MCF 10A (cell line): ENCODE data around the gene PACSIN2. TPM values are rescaled to one million over a fixed set of nuclear protein-coding genes. Genes with fewer than 3 reads are reported as not detected.

Experiments used
- BruUV-seq: library from RNA; stranded (reverse); fragments of 400-500 nt; replicated peaks from 2 replicates; lab custom pipeline; 2021; lab: Mats Ljungman, UMichigan
- CTCF ChIA-PET: fragments of 300-600 bp; sonication (Branson Sonifier 250); formaldehyde crosslinking; extraction: SDS; loops from one replicate; lab custom pipeline; 2021; ENCODE audit warnings: antibody characterized with exemption, inconsistent platforms; lab: Yijun Ruan, JAX
- POLR2A ChIA-PET: fragments of 300-600, 350-650 bp; sonication (Branson Sonifier 250); formaldehyde crosslinking; extraction: SDS; loops from one replicate; lab custom pipeline; 2020; ENCODE audit warnings: antibody characterized with exemption, inconsistent platforms; lab: Yijun Ruan, JAX
- DNase-seq: peaks from one replicate; pipeline ENCODE4 v3.0.0-alpha.2; 2018; ENCODE audit not compliant: unreplicated experiment
- H3K27ac Mint-ChIP-seq: one replicate; pipeline ENCODE4 v1.8.0; 2022; ENCODE audit warnings: mild to moderate bottlenecking, low read depth, mixed read lengths; ENCODE audit not compliant: unreplicated experiment
- H3K27me3 Mint-ChIP-seq: one replicate; pipeline ENCODE4 v1.8.0; 2022; ENCODE audit warnings: mixed read lengths; ENCODE audit not compliant: insufficient read depth, unreplicated experiment
- H3K36me3 Mint-ChIP-seq: one replicate; pipeline ENCODE4 v1.8.0; 2022; ENCODE audit warnings: mild to moderate bottlenecking, moderate library complexity, mixed read lengths; ENCODE audit not compliant: insufficient read depth, unreplicated experiment
- H3K4me1 Mint-ChIP-seq: one replicate; pipeline ENCODE4 v1.8.0; 2022; ENCODE audit warnings: mixed read lengths; ENCODE audit not compliant: insufficient read depth, unreplicated experiment
- H3K4me3 Mint-ChIP-seq: one replicate; pipeline ENCODE4 v1.8.0; 2022; ENCODE audit warnings: mild to moderate bottlenecking, moderate library complexity, mixed read lengths; ENCODE audit not compliant: unreplicated experiment
- H3K9me3 Mint-ChIP-seq: one replicate; pipeline ENCODE4 v1.8.0; 2022; ENCODE audit warnings: mixed read lengths; ENCODE audit not compliant: unreplicated experiment
- intact Hi-C: fragments of 100-400 bp; cut with micrococcal nuclease; formaldehyde crosslinking; loops from 2 replicates; pipeline ENCODE4 v1.14.1; 2022
- total RNA-seq: library from RNA; stranded (reverse); gene quantifications from 2 replicates; pipeline ENCODE4 v1.2.3, GENCODE V29; 2022
- TF ChIP-seq, protein P1 (sequence below): fragments of 200-600 bp; IDR thresholded peaks from one replicate; pipeline ENCODE4 v1.8.0; 2022; ENCODE audit warnings: antibody characterized with exemption, mild to moderate bottlenecking; ENCODE audit not compliant: unreplicated experiment

The PACSIN2 gene
- total RNA-seq, 1 experiment from 2014 or later = 67.3 TPM

DNA sequence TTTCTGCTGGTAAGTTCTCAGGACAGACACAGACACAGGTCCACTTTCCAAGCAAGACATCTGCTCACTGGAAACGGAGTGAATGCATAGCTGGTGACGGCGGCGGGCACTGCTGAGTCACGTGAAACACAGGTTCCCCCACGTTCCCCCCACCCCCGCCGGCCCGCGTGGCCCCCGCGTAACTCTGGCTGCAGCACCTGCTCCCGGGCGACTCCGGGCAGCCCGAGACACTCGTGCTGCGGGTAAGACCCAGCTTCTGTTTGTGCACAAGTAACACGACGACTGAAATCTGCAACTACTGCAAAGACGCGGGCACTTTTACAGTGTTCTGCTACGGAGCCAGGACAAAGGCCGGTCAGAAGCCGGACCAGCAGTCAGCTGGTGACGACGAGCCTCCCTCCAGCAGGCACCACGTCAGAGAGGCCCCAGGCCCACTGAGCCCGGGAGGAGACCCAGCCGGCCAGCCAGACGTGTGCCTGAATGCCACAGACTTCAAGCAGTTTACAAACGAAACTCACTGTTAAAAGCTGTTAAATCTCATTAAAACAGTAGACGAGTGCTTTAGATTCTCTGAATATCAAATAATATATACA is 145.0 kb downstream of the PACSIN2 start:
- POLR2A ChIA-PET = interaction anchor here (0.6 kb wide), 1 partner anchor 63 kb away, joined by 3 read pairs; no protein-coding TSS in a partner anchor
- H3K9me3 Mint-ChIP-seq = no peaks in the 10 kb centered on the region
- H3K27me3 Mint-ChIP-seq = no peaks in the 10 kb centered on the region
- DNase-seq = no peak
- CTCF ChIA-PET = interaction anchor here (0.7 to 1.3 kb wide), 2 partner anchors 11 to 249 kb away, joined by 3 read pairs; no protein-coding TSS in a partner anchor
- TF ChIP-seq, protein P1, sequence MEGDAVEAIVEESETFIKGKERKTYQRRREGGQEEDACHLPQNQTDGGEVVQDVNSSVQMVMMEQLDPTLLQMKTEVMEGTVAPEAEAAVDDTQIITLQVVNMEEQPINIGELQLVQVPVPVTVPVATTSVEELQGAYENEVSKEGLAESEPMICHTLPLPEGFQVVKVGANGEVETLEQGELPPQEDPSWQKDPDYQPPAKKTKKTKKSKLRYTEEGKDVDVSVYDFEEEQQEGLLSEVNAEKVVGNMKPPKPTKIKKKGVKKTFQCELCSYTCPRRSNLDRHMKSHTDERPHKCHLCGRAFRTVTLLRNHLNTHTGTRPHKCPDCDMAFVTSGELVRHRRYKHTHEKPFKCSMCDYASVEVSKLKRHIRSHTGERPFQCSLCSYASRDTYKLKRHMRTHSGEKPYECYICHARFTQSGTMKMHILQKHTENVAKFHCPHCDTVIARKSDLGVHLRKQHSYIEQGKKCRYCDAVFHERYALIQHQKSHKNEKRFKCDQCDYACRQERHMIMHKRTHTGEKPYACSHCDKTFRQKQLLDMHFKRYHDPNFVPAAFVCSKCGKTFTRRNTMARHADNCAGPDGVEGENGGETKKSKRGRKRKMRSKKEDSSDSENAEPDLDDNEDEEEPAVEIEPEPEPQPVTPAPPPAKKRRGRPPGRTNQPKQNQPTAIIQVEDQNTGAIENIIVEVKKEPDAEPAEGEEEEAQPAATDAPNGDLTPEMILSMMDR = no peak
- no peaks in the 10 kb centered on the region for H3K4me1 Mint-ChIP-seq
- H3K27ac Mint-ChIP-seq = no peak overlapping the region
- peaks cover 58% of the 10 kb centered on the region for H3K36me3 Mint-ChIP-seq
- intact Hi-C loops = loop anchor here (5.0 kb wide), 1 partner anchor 88 kb away; no protein-coding TSS in a partner anchor
- H3K4me3 Mint-ChIP-seq = no peak overlapping the region
- BruUV-seq = TSS peak; percentile 51

DNA sequence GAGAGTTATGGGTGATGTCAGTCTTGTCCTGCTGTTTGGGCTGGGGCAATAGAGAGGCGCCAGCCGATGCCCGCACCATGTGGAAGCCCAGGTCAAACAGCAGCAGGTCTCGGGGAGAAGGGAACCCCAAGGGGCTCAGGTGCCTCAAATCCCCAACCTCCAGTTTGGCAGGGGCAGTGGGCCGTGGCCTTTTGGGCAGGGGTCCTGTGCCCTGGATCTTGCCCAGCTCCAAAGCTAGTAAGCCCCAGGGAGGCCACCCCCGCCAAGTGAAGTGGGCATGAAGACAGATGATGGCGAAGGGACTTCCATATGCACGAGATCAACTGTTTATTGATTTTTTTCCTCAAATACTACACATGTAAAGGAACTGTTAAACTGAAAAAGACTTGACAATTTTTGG is 145.5 kb downstream of the PACSIN2 start:
- Mint-ChIP-seq H3K4me3 (no peak overlapping the region), H3K9me3 (no peaks in the 10 kb centered on the region), H3K36me3 (peaks cover 52% of the 10 kb centered on the region), H3K27ac (no peak overlapping the region), H3K4me1 (no peaks in the 10 kb centered on the region), H3K27me3 (no peaks in the 10 kb centered on the region)
- ChIA-PET POLR2A (no interaction called here), CTCF (interaction anchor here (1.5 kb wide), 1 partner anchor 46 kb away, joined by 4 read pairs; no protein-coding TSS in a partner anchor)
- intact Hi-C loops = loop anchor here (5.0 kb wide), 1 partner anchor 87 kb away; no protein-coding TSS in a partner anchor
- DNase-seq = no peak
- TF ChIP-seq, protein P1 = no peak
- BruUV-seq = no TSS peak

- TF ChIP-seq, protein P1 = no peak
- intact Hi-C loops = loop anchor here (5.0 kb wide), 1 partner anchor 86 kb away; no protein-coding TSS in a partner anchor
- peaks cover 46% of the 10 kb centered on the region for H3K36me3 Mint-ChIP-seq
- POLR2A ChIA-PET = interaction anchor here (1.2 kb wide), 1 partner anchor 8 kb away, joined by 3 read pairs; no protein-coding TSS in a partner anchor
- no TSS peak for BruUV-seq
- no peak for DNase-seq
- no peaks in the 10 kb centered on the region for H3K9me3 Mint-ChIP-seq
- no peak overlapping the region for H3K4me3 Mint-ChIP-seq
- CTCF ChIA-PET = interaction anchor here (0.6 to 2.9 kb wide), 13 partner anchors 8 to 244 kb away, joined by 3 to 17 read pairs (median 4); no protein-coding TSS in a partner anchor
- no peaks in the 10 kb centered on the region for H3K4me1 Mint-ChIP-seq
- H3K27me3 Mint-ChIP-seq = no peaks in the 10 kb centered on the region
- H3K27ac Mint-ChIP-seq = no peak overlapping the region
Observed at GRCh38 chr22:42868751-42869251, 146.1 kb downstream of the PACSIN2 start.

- no TSS peak for BruUV-seq
- intact Hi-C loops = loop anchor here (5.0 kb wide), 1 partner anchor 84 kb away; no protein-coding TSS in a partner anchor
- H3K36me3 Mint-ChIP-seq = peaks cover 23% of the 10 kb centered on the region
- H3K4me1 Mint-ChIP-seq = peaks cover 7% of the 10 kb centered on the region
- POLR2A ChIA-PET = interaction anchor here (0.7 to 1.4 kb wide), 2 partner anchors 81 to 94 kb away, joined by 3 read pairs; no protein-coding TSS in a partner anchor
- no peaks in the 10 kb centered on the region for H3K9me3 Mint-ChIP-seq
- DNase-seq = no peak
- TF ChIP-seq, protein P1 = no peak
- CTCF ChIA-PET = interaction anchor here (0.6 to 2.9 kb wide), 3 partner anchors 11 to 194 kb away, joined by 3 to 17 read pairs (median 4); no protein-coding TSS in a partner anchor
- no peaks in the 10 kb centered on the region for H3K27me3 Mint-ChIP-seq
- H3K27ac Mint-ChIP-seq = no peak overlapping the region
- no peak overlapping the region for H3K4me3 Mint-ChIP-seq
Observed at GRCh38 chr22:42866100-42866499, 148.8 kb downstream of the PACSIN2 start.
